Keratinocyte (primary cell): Measurements from ENCODE around the gene NMB. TPM values are rescaled to one million over a fixed set of nuclear protein-coding genes. Genes with fewer than 3 reads are reported as not detected.
"Not testable (repeated sequence)": the region's sequence is repeated elsewhere in the genome, so short reads cannot be mapped to it uniquely, and the experiment has no call there.

Source experiments
- DNase-seq: peaks from one replicate; pipeline ENCODE4 v3.0.0-alpha.2; 2011; ENCODE audit warnings: low read depth, missing footprints, low spot score
- FAIRE-seq: peaks from 2 replicates; lab custom pipeline; 2011; peaks lifted over from hg19 to GRCh38; lab: Jason Lieb, UNC
- H2AFZ ChIP-seq: 2 replicates; pipeline ENCODE4 v1.6.0; 2012; ENCODE audit warnings: low read length, control low read depth, inconsistent platforms; ENCODE audit not compliant: control insufficient read depth
- H3K27ac ChIP-seq: 2 replicates; pipeline ENCODE4 v1.5.1; 2011; ENCODE audit warnings: low read length; ENCODE audit not compliant: control insufficient read depth, insufficient read depth
- H3K27me3 ChIP-seq: 3 replicates; pipeline ENCODE4 v1.6.0; 2011; ENCODE audit warnings: low read length; ENCODE audit not compliant: control insufficient read depth, insufficient read depth; ENCODE audit errors: extremely low read depth
- H3K36me3 ChIP-seq, 2 experiments: 2 replicates in 1 of 2; 3 replicates in 1 of 2; pipeline ENCODE4 v1.5.1; 2011; ENCODE audit warnings: low read length in 2 of 2, mild to moderate bottlenecking in 1 of 2; ENCODE audit not compliant: control insufficient read depth in 2 of 2, insufficient read depth in 2 of 2; ENCODE audit errors: extremely low read depth in 1 of 2
- H3K4me1 ChIP-seq: 3 replicates; pipeline ENCODE4 v1.5.1; 2011; ENCODE audit warnings: low read length; ENCODE audit not compliant: control insufficient read depth, insufficient read depth; ENCODE audit errors: extremely low read depth
- H3K4me2 ChIP-seq: 3 replicates; pipeline ENCODE4 v1.6.0; 2011; ENCODE audit warnings: low read depth, low read length; ENCODE audit not compliant: control insufficient read depth, insufficient read depth; ENCODE audit errors: extremely low read depth
- H3K4me3 ChIP-seq, 3 experiments: fragments of 200-600 bp in 1 of 3; sonication (generic) in 1 of 3; 2 replicates in 2 of 3; 3 replicates in 1 of 3; pipeline ENCODE4 v1.5.1; 2011 to 2016; ENCODE audit warnings: low read length in 3 of 3, mild to moderate bottlenecking in 3 of 3, control low read depth in 2 of 3, inconsistent platforms in 1 of 3, low read depth in 1 of 3, mixed read lengths in 1 of 3, mixed run types in 1 of 3, moderate library complexity in 1 of 3; ENCODE audit not compliant: control insufficient read depth in 2 of 3, insufficient read depth in 2 of 3; ENCODE audit errors: extremely low read depth in 1 of 3
- H3K79me2 ChIP-seq: 2 replicates; pipeline ENCODE4 v1.6.0; 2012; ENCODE audit warnings: low read length; ENCODE audit not compliant: control insufficient read depth, insufficient read depth
- H3K9ac ChIP-seq: 3 replicates; pipeline ENCODE4 v1.6.0; 2011; ENCODE audit warnings: low read length; ENCODE audit not compliant: control insufficient read depth, insufficient read depth; ENCODE audit errors: extremely low read depth
- H3K9me1 ChIP-seq: 3 replicates; pipeline ENCODE4 v1.6.0; 2011; ENCODE audit warnings: low read length; ENCODE audit not compliant: control insufficient read depth, insufficient read depth; ENCODE audit errors: extremely low read depth
- H3K9me3 ChIP-seq: 2 replicates; pipeline ENCODE4 v1.5.1; 2012; ENCODE audit warnings: low read depth, low read length; ENCODE audit not compliant: control insufficient read depth
- H4K20me1 ChIP-seq: 3 replicates; pipeline ENCODE4 v1.6.0; 2011; ENCODE audit warnings: low read length; ENCODE audit not compliant: control insufficient read depth, insufficient read depth; ENCODE audit errors: extremely low read depth
- EZH2 ChIP-seq: IDR thresholded peaks from one replicate; pipeline ENCODE4 v1.6.1; 2012; ENCODE audit warnings: inconsistent platforms, mild to moderate bottlenecking, low read length, moderate library complexity
- dilution Hi-C: fragments of 300-500 bp; cut with MboI; formaldehyde crosslinking; loops from one replicate; pipeline ENCODE4 v1.7.0; 2020; ENCODE audit warnings: low sequenced_read_pairs; ENCODE audit not compliant: extremely low pct_ligation_motif_present
- polyA plus RNA-seq, 5 experiments: library from polyadenylated mRNA; depleted of rRNA in 3 of 5; stranded (reverse) in 3 of 5; stranded (forward) in 1 of 5; unstranded in 1 of 5; fragments of >200 nt; gene quantifications; 1 replicate in 1 of 5; 2 replicates in 3 of 5; 3 replicates in 1 of 5; pipeline versions ENCODE4 v1.2.1 to v1.2.3, GENCODE V29; 2011 to 2012; ENCODE audit warnings: missing spikeins in 2 of 5, low read depth in 1 of 5, low replicate concordance in 1 of 5

NMB gene
- polyA plus RNA-seq, 1 donor (not counting 4 experiments of a cell fraction or from before 2014, with no cell fraction given): 3.9 TPM

GRCh38 chr15:84643838-84644237 lies 14.2 kb downstream of the NMB start:
- DNase-seq (no peak), FAIRE-seq (no peak)
- no peak for TF ChIP-seq EZH2
- H3K9ac ChIP-seq: no peak overlapping the region
- H3K79me2 ChIP-seq: no peaks in the 10 kb centered on the region
- peaks cover 39 to 40% of the 10 kb centered on the region in 2 experiments for H3K36me3 ChIP-seq
- no peaks in the 10 kb centered on the region for H4K20me1 ChIP-seq
- no peaks in the 10 kb centered on the region for H3K27me3 ChIP-seq
- H3K9me3 ChIP-seq: no peaks in the 10 kb centered on the region
- no peak overlapping the region for H3K4me2 ChIP-seq
- H3K4me3 ChIP-seq: no peak overlapping the region
- dilution Hi-C loops: no loop called here
- no peak overlapping the region for H3K27ac ChIP-seq
- H2AFZ ChIP-seq: no peak overlapping the region
- H3K4me1 ChIP-seq: no peaks in the 10 kb centered on the region
- no peaks in the 10 kb centered on the region for H3K9me1 ChIP-seq

- DNase-seq, H2AFZ ChIP-seq, H3K4me3 ChIP-seq, H3K9ac ChIP-seq, dilution Hi-C loops, H3K9me1 ChIP-seq, H3K27me3 ChIP-seq, H3K4me2 ChIP-seq, H3K79me2 ChIP-seq, FAIRE-seq, H3K4me1 ChIP-seq, H4K20me1 ChIP-seq, H3K9me3 ChIP-seq, H3K27ac ChIP-seq: not testable (repeated sequence)
- peaks cover 27 to 36% of the 10 kb centered on the region in 2 experiments for H3K36me3 ChIP-seq
Measured at GRCh38 chr15:84642640-84643039, 15.4 kb downstream of the NMB start.

GRCh38 chr15:84641871-84642270 lies 16.1 kb downstream of the NMB start:
- H3K27ac ChIP-seq, H3K79me2 ChIP-seq, H3K9me3 ChIP-seq, DNase-seq, H3K4me1 ChIP-seq, H2AFZ ChIP-seq, dilution Hi-C loops, H3K9me1 ChIP-seq, H3K4me2 ChIP-seq, H3K27me3 ChIP-seq, FAIRE-seq, H3K4me3 ChIP-seq, H3K9ac ChIP-seq, H4K20me1 ChIP-seq: not testable (repeated sequence)
- H3K36me3 ChIP-seq: peaks cover 22 to 34% of the 10 kb centered on the region in 2 experiments
